Ishikawa (cell line): ENCODE data around the gene CUBN.

Experiments
- CEBPB ChIP-seq: IDR thresholded peaks from 2 replicates; pipeline ENCODE4 v1.6.1; 2012
- CREB1 ChIP-seq: IDR thresholded peaks from 2 replicates; pipeline ENCODE4 v1.6.1; 2012; ENCODE audit warnings: low read depth
- EGR1 ChIP-seq: IDR thresholded peaks from 2 replicates; pipeline ENCODE4 v1.6.1; 2012
- EP300 ChIP-seq: IDR thresholded peaks from 2 replicates; pipeline ENCODE4 v1.6.1; 2012; ENCODE audit warnings: borderline replicate concordance
- FOXM1 ChIP-seq: IDR thresholded peaks from 2 replicates; pipeline ENCODE4 v1.6.1; 2012; ENCODE audit warnings: low read depth, borderline replicate concordance
- NFIC ChIP-seq: IDR thresholded peaks from 2 replicates; pipeline ENCODE4 v1.6.1; 2012
- RAD21 ChIP-seq: IDR thresholded peaks from 2 replicates; pipeline ENCODE4 v1.6.1; 2012; ENCODE audit warnings: low read depth
- REST ChIP-seq: IDR thresholded peaks from 2 replicates; pipeline ENCODE4 v1.6.1; 2012; ENCODE audit warnings: low read depth, mild to moderate bottlenecking
- TAF1 ChIP-seq: IDR thresholded peaks from 2 replicates; pipeline ENCODE4 v1.6.1; 2012; ENCODE audit warnings: low read depth, mild to moderate bottlenecking
- TCF12 ChIP-seq: IDR thresholded peaks from 2 replicates; pipeline ENCODE4 v1.6.1; 2012; ENCODE audit warnings: low read depth
- TEAD4 ChIP-seq: IDR thresholded peaks from 2 replicates; pipeline ENCODE4 v1.6.1; 2012
- USF1 ChIP-seq: IDR thresholded peaks from 2 replicates; pipeline ENCODE4 v1.6.1; 2012
- YY1 ChIP-seq: IDR thresholded peaks from 2 replicates; pipeline ENCODE4 v1.6.1; 2012; ENCODE audit warnings: low read depth
- ZBTB7A ChIP-seq: IDR thresholded peaks from 2 replicates; pipeline ENCODE4 v1.6.1; 2012; ENCODE audit warnings: low read depth
- TF ChIP-seq, protein P1 (sequence below): IDR thresholded peaks from 2 replicates; pipeline ENCODE4 v1.6.1; 2012

Gene CUBN

GRCh38 chr10:16947069-16947468 is 182.5 kb downstream of the CUBN start:
- TF ChIP-seq TEAD4 (no peak), REST (no peak), YY1 (no peak), CREB1 (no peak)
- TF ChIP-seq, protein P1, sequence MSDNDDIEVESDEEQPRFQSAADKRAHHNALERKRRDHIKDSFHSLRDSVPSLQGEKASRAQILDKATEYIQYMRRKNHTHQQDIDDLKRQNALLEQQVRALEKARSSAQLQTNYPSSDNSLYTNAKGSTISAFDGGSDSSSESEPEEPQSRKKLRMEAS: no peak

- no peak for TF ChIP-seq CEBPB
Observed at GRCh38 chr10:16945593-16945992, 184.0 kb downstream of the CUBN start.

GRCh38 chr10:16944986-16945385 is 184.6 kb downstream of the CUBN start:
- TF ChIP-seq RAD21 (no peak), EP300 (no peak), TEAD4 (no peak), CEBPB (no peak), USF1 (no peak), FOXM1 (no peak), ZBTB7A (no peak), REST (no peak), EGR1 (no peak), CREB1 (no peak), YY1 (no peak), NFIC (no peak), TCF12 (no peak), TAF1 (no peak)
- TF ChIP-seq, protein P1: no peak

GRCh38 chr10:16944402-16944801 is 185.2 kb downstream of the CUBN start:
- no peak for TF ChIP-seq USF1
- no peak for TF ChIP-seq TAF1
- no peak for TF ChIP-seq NFIC

- TF ChIP-seq REST (no peak), TCF12 (no peak), TEAD4 (no peak), EGR1 (no peak), EP300 (no peak), RAD21 (no peak), FOXM1 (no peak), CEBPB (no peak), USF1 (no peak), TAF1 (no peak), YY1 (no peak), ZBTB7A (no peak), CREB1 (no peak), NFIC (no peak)
- TF ChIP-seq, protein P1: no peak
Observed at GRCh38 chr10:16943295-16944285, 186.0 kb downstream of the CUBN start.
